Transverse colon (tissue), 4 donors: ENCODE data around the gene DENND1A. TPM values are rescaled to one million over a fixed set of nuclear protein-coding genes. Genes with fewer than 3 reads are reported as not detected.

ENCODE experiments used
- DNase-seq: peaks from one replicate; pipeline ENCODE4 v3.0.0-alpha.2; 2019
- H3K27ac ChIP-seq, 4 donors: fragments of 200-600 bp; sonication (generic); 2 replicates each; pipeline ENCODE4 v1.5.1; 2016 to 2018; ENCODE audit warnings: inconsistent platforms in 4 of 4
- H3K27me3 ChIP-seq: fragments of 200-600 bp; sonication (generic); 2 replicates; pipeline ENCODE4 v1.5.1; 2017; ENCODE audit warnings: inconsistent platforms
- H3K36me3 ChIP-seq, 4 donors: fragments of 200-600 bp; sonication (generic); 2 replicates each; pipeline ENCODE4 v1.5.1; 2017 to 2019; ENCODE audit warnings: inconsistent platforms in 4 of 4
- H3K4me1 ChIP-seq, 4 donors: fragments of 200-600 bp; sonication (generic); 2 replicates each; pipeline ENCODE4 v1.5.1; 2017 to 2020; ENCODE audit warnings: inconsistent platforms in 4 of 4
- H3K4me3 ChIP-seq, 4 donors: fragments of 200-600 bp; sonication (generic); 1 replicate in 1 of 4; 2 replicates in 3 of 4; pipeline versions ENCODE4 v1.5.1 to v1.6.1; 2017 to 2019; ENCODE audit warnings: inconsistent platforms in 4 of 4
- H3K9me3 ChIP-seq, 2 donors: fragments of 200-600 bp; sonication (generic); 2 replicates each; pipeline ENCODE4 v1.5.1; 2017 to 2019; ENCODE audit warnings: inconsistent platforms in 2 of 2
- EP300 ChIP-seq: sonication (generic); formaldehyde crosslinking; IDR thresholded peaks from one replicate; pipeline ENCODE4 v1.6.1; 2017; ENCODE audit warnings: antibody characterized with exemption, low read depth
- POLR2A ChIP-seq: fragments of 450-650 bp; IDR thresholded peaks from one replicate; pipeline ENCODE4 v1.6.1; 2016; ENCODE audit warnings: antibody characterized with exemption, mild to moderate bottlenecking, moderate library complexity
- POLR2AphosphoS5 ChIP-seq, 3 donors: sonication (generic); formaldehyde crosslinking; IDR thresholded peaks; one replicate each; pipeline ENCODE4 v1.6.1; 2016; ENCODE audit warnings: antibody characterized with exemption in 3 of 3
- WGBS, 2 donors: methylation state at CpG; one replicate each; pipeline ENCODE4 v1.1.5; 2018; ENCODE audit warnings: low coverage in 1 of 2; 5-methylcytosine and 5-hydroxymethylcytosine counted together
- in situ Hi-C, 4 donors: fragments of 200-750 bp; cut with MboI; loops; one replicate each; pipeline versions ENCODE4 v1.15.0 to v1.15.1; 2017; ENCODE audit warnings: low sequenced_read_pairs in 3 of 4, low pct_ligation_motif_present in 1 of 4, low pct_unique_long_range_greater_than_20kb in 1 of 4
- intact Hi-C: fragments of 100-400 bp; cut with DNase I; formaldehyde crosslinking; loops from one replicate; pipeline ENCODE4 v1.15.1; 2023; ENCODE audit warnings: low total_unique reads
- total RNA-seq, 4 donors: library from RNA; depleted of rRNA; stranded (reverse); fragments of >200 nt; gene quantifications; one replicate each; pipeline ENCODE4 v1.1.0, GENCODE V29; 2016
- TF ChIP-seq, protein P1 (sequence below), 5 experiments: fragments of 200-600 bp in 3 of 5; fragments of 450-650 bp in 2 of 5; sonication (generic) in 3 of 5; IDR thresholded peaks; 1 replicate in 2 of 5; 2 replicates in 3 of 5; pipeline ENCODE4 v1.5.1; 2016 to 2017; ENCODE audit warnings: antibody characterized with exemption in 5 of 5, inconsistent platforms in 3 of 5, mild to moderate bottlenecking in 2 of 5, moderate library complexity in 1 of 5

DENND1A gene
- total RNA-seq, 4 donors from 2014 or later, result 12.5 to 78.6 (median 40.0) TPM

DNA sequence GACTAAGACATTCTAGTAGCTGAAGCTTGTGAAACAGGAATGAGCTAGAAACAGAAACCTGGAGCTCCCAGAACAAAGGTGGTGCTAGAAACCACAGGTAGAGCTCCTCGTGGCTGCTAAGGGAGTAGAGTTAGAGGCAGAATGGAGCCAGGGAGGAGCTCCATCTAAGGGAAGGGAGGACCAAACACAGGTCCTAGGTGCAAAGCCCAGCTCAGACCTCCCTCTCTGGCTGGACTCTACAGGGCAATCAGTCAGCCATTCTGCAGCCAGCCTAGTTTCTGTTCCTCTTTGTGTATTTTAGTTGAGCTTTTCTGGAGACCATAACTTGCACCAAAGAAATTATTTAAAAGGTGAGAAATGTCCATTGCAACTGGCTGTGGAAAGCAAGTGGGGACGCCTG is 503.5 kb downstream of the DENND1A start:
- TF ChIP-seq POLR2AphosphoS5 (IDR thresholded peaks at IDR 0.05) (no peak), POLR2A (no peak), EP300 (no peak)
- TF ChIP-seq, protein P1, sequence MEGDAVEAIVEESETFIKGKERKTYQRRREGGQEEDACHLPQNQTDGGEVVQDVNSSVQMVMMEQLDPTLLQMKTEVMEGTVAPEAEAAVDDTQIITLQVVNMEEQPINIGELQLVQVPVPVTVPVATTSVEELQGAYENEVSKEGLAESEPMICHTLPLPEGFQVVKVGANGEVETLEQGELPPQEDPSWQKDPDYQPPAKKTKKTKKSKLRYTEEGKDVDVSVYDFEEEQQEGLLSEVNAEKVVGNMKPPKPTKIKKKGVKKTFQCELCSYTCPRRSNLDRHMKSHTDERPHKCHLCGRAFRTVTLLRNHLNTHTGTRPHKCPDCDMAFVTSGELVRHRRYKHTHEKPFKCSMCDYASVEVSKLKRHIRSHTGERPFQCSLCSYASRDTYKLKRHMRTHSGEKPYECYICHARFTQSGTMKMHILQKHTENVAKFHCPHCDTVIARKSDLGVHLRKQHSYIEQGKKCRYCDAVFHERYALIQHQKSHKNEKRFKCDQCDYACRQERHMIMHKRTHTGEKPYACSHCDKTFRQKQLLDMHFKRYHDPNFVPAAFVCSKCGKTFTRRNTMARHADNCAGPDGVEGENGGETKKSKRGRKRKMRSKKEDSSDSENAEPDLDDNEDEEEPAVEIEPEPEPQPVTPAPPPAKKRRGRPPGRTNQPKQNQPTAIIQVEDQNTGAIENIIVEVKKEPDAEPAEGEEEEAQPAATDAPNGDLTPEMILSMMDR (IDR thresholded peaks at IDR 0.05), result no peak
- no peaks in the 10 kb centered on the region for H3K4me1 ChIP-seq
- 58% methylated on average over 2 of the region's 2 CpGs; no CpG with 5 or more reads in 1 of the 2 donors for WGBS, 2 donors
- in situ Hi-C loops, result no loop called here
- no peak for DNase-seq
- H3K4me3 ChIP-seq, result no peak overlapping the region
- H3K9me3 ChIP-seq, result no peaks in the 10 kb centered on the region
- no peaks in the 10 kb centered on the region for H3K27me3 ChIP-seq
- intact Hi-C loops, result no loop called here
- peaks cover 0 to 4% (median 0%) of the 10 kb centered on the region in 4 donors for H3K36me3 ChIP-seq
- H3K27ac ChIP-seq, result no peak overlapping the region

DNA sequence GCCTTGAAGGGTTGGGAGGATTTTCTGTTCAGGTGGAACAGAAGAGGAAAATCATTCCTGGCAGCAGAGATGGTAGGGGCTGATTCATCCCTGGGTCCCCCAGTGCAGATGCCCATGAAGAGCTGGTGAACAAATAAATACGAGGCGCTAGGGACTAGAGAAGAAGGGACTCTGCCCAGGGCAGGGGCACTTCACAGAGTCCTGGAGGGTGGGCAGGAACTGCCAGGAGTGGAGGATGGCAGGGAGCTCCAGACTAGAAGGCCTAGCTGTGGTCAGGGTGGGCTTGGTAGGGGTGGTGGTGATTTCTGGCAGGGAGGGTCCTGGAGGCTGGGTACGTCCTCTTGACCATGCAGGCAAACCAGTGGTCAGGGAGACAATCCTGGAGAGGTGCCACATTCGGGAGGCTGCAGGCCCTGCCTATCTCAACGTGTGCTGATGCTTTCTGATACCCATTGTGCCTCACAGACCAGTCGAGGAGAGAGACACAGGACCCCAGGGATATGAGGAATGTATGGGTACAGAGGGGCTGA is 504.0 kb downstream of the DENND1A start:
- DNase-seq, result no peak
- TF ChIP-seq EP300 (no peak), POLR2A (no peak), POLR2AphosphoS5 (IDR thresholded peaks at IDR 0.05) (no peak)
- TF ChIP-seq, protein P1 (IDR thresholded peaks at IDR 0.05), result no peak
- in situ Hi-C loops, result no loop called here
- Histone ChIP-seq H3K36me3 (peaks cover 0 to 4% (median 0%) of the 10 kb centered on the region in 4 donors), H3K27me3 (no peaks in the 10 kb centered on the region), H3K27ac (no peak overlapping the region), H3K4me3 (no peak overlapping the region), H3K4me1 (no peaks in the 10 kb centered on the region), H3K9me3 (no peaks in the 10 kb centered on the region)
- 83 to 100% methylated on average over 2 to 6 of the region's 6 CpGs for WGBS, 2 donors
- intact Hi-C loops, result no loop called here

DNA sequence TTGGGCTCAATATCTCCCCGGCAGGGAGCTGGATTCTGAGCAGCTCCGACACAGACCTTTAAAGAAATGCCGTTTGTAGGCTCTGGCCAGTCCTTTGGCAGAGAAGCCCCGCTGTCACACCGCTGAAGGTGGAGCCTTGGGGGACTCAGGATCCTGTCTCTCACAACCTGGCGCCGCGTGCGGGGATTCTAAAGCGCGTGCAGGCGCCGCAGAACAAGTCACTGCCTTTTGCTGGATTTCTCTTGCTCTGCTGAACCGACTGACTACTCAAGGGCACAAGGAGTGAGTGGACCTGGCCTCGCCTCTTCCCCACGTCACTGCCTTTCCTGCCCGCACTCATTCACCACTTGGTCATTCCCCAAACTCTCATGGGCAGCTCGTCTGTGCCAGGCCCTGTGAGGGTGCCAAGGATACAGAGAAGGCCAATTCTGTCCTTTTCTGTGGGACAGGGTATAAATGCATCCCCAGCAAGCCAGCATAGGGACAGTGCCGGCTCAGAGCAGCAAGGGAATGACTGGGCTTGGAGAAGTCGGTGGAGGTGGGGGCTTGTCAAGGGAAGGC is 504.6 kb downstream of the DENND1A start:
- TF ChIP-seq POLR2A (no peak), EP300 (no peak), POLR2AphosphoS5 (IDR thresholded peaks at IDR 0.05) (no peak)
- TF ChIP-seq, protein P1 (IDR thresholded peaks at IDR 0.05), result no peak
- in situ Hi-C loops, result no loop called here
- WGBS, 2 donors, result 92 to 100% methylated on average over 3 to 20 of the region's 20 CpGs
- H3K27ac ChIP-seq, result no peak overlapping the region
- intact Hi-C loops, result no loop called here
- no peak overlapping the region for H3K4me3 ChIP-seq
- no peaks in the 10 kb centered on the region for H3K9me3 ChIP-seq
- H3K4me1 ChIP-seq, result no peaks in the 10 kb centered on the region
- no peaks in the 10 kb centered on the region for H3K27me3 ChIP-seq
- H3K36me3 ChIP-seq, result peaks cover 0 to 4% (median 0%) of the 10 kb centered on the region in 4 donors
- no peak for DNase-seq

DNA sequence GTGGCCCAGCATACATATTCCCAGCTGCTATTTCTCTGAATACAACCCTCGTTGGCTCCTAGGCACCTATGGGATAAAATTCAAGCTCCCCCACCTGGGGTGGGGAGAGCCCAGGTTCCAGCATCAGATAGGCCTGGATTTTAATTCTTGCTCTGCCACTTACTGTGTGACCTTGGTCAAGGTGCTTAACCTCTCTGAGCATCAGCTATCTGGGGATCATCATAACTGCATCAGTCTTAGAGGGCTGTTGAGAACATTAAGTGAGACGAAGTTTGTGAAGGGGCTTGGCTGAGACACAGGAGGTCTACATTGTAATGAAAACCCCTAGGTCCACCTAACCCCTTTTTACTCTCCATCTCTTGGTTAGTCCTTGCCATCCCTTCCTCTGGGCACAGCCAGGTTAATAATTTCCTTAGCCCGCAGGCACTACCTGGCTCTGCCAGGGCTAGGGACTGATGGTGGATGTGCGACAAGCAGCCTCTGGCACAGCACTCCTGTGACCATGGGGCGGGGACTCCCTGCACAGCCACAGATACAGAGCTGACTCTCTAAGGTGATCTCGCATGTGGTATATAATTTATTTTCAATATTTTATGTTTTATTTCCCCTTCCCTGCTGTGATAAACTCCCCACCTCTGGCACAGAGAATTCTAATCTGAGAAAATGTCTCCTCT is 505.2 kb downstream of the DENND1A start:
- Histone ChIP-seq H3K36me3 (peaks cover 0 to 4% (median 0%) of the 10 kb centered on the region in 4 donors), H3K4me3 (no peak overlapping the region), H3K27ac (no peak overlapping the region), H3K9me3 (no peaks in the 10 kb centered on the region), H3K4me1 (no peaks in the 10 kb centered on the region), H3K27me3 (no peaks in the 10 kb centered on the region)
- no peak for TF ChIP-seq EP300
- TF ChIP-seq, protein P1 (IDR thresholded peaks at IDR 0.05), result no peak
- TF ChIP-seq POLR2A, result no peak
- TF ChIP-seq POLR2AphosphoS5 (IDR thresholded peaks at IDR 0.05), result no peak
- in situ Hi-C loops, result loop anchor here in 3 of 4 donors (25.0 kb wide), 1 partner anchor 613 kb away; no protein-coding TSS in a partner anchor
- intact Hi-C loops, result no loop called here
- 93 to 100% methylated on average over 1 to 6 of the region's 6 CpGs for WGBS, 2 donors
- no peak for DNase-seq
